HG03469 (cell line): ENCODE measurements around the gene ARL8B.
A peak's percentile ranks its signal among the peaks of the same experiment; 100 is the strongest.

ENCODE experiments used
- ATAC-seq: cut with Tn5 transposase; IDR thresholded peaks from one replicate; pipeline ENCODE4 v1.9.1; 2021; ENCODE audit warnings: mild to moderate bottlenecking, moderate library complexity, moderate number of reproducible peaks; ENCODE audit not compliant: unreplicated experiment

ARL8B gene

GRCh38 chr3:5205165-5205941, 83.3 kb downstream of the ARL8B start:
- ATAC-seq: peak; percentile 99

- ATAC-seq: no peak
Measured at GRCh38 chr3:5210926-5211325, 88.8 kb downstream of the ARL8B start.

DNA sequence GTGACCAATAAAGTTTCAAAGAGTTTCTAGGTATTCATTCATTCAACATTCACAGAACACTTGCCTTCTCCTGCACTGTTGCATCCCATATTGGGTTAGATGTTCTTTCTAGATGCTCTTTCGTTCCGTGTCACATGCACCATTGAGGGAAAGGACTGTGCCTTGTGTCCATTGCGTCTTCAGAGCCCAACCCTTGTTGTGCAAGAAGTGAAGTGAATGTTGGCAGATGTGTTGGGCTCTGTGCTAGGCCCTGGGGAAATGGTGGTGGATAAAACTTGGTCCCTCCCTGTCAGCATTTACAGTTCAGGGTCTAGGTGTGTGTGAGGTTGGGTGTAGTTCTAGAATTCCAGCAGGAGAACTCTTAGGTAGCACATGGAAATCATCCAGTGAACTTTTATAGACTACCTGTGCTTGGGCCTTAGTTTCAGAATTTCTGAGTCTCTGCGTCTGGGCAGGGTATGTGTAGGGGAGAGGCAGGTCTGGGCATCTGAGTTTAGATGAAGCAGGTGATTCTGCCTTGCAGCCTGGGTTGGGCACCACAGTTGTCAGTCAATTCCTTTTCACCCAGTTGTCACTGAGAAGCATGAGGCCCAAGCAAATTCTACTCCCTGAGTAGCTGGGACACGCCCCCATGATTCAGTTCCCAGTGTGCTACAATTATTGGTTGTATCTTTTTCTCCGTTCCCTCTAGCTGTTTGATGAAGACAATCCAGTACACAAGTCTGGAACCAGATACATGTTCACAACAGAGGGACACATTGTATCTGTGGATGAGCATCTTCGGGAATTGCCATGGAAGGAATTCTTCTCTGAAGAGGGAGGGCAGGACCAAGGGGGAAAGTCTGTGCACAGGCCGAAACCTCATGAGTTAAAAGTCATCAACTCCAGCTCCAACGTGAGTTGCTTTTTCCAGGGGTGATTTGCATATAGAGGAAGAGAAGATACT, 90.8 kb downstream of the ARL8B start:
- ATAC-seq: no peak

DNA sequence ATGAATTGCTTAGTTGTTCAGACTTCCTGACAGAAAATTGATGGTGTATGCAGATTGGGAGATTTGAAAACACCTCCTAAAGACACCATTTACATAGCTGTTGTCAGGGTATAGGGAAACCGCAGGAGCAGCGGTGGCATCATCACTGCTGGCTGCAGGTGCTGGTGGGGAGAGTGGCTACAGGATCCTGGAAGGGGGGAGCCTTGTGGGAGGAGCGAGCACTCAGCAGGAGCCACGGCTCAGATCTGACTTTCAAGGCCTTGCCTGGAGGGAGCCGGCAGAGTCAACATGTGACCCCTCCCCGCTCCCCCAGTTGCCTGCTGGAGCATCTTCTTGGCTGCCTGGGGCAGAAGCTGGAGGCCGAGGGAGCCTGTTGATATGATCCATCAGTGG, 91.5 kb downstream of the ARL8B start:
- no peak for ATAC-seq

- no peak for ATAC-seq
Measured at GRCh38 chr3:5214352-5214751, 92.3 kb downstream of the ARL8B start.

DNA sequence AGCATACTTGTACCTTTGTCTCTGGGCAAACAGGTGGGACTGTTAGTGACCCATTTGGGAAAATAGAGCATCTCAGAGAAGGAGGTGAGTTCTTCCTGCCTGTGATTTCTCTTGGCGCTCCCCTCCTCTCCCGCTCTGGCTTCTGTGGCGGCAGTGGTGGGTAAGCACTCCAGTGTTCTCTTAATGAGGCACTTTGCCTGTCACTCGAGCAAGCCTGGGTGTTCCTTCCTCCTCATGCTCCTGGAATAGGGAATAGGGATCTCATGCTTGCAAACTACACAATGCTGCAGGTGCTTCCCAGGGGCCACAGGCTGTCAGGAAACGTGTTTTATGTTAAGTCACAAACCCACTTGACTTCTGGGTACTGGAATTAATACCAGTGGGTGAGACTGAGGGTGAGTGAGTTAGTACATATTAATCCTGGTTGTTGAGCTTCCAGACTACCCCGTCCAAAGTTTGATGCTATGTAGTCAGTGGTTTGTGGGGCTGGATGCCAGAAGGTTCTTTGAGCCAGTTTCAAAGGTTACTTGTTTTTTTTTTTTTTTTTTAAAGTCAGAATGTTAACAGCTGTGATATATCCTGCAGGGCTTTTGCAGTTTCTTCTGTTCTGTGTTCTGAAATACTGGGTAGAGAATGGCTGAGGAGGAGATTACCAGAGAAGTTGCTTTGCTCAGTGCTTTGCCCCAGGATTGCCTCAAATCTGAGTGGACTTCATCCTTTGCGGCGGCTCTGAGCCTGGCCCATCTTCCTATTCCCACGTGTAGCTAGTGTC, 95.9 kb downstream of the ARL8B start:
- no peak for ATAC-seq

GRCh38 chr3:5218815-5219214, 96.7 kb downstream of the ARL8B start:
- no peak for ATAC-seq

- ATAC-seq: no peak
Measured at GRCh38 chr3:5219216-5219615, 97.1 kb downstream of the ARL8B start.

GRCh38 chr3:5220193-5220592, 98.1 kb downstream of the ARL8B start:
- ATAC-seq: no peak

DNA sequence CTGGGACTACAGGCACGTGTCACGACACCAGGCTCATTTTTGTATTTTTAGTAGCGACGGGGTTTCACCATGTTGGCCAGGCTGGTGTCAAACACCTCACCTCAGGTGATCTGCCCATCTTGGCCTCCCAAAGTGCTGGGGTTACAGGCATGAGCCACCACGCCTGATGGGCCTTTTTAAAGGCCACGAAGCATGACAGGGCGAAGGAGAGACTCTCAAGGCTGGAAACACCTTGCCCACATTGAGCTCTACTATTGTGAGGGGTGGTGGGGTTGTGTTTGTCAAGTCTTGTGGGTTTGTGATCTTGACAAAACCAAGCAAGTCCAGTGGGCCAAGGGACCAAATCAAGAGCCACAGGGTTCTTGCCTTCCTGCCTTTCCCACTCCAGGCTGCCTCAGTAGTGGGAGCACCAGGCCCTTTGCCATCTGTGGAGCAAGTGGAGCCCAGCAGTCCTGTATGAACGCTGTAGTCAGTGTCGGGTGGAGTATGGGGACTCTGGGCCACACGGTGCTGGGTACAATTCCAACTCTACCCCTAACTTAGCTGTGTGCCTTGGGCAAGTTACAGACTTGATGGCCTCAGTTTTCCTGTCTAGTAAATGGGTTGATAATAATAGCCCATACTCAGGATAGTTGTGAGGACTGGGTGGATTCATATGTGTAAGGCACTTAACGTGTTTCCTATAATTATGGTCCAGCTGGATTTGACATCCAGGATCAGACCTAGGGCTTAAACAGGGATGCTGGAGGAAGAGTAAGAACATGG, 98.8 kb downstream of the ARL8B start:
- no peak for ATAC-seq

- no peak for ATAC-seq
Measured at GRCh38 chr3:5221701-5222100, 99.6 kb downstream of the ARL8B start.

GRCh38 chr3:5222283-5223005, 100.4 kb downstream of the ARL8B start:
- no peak for ATAC-seq

DNA sequence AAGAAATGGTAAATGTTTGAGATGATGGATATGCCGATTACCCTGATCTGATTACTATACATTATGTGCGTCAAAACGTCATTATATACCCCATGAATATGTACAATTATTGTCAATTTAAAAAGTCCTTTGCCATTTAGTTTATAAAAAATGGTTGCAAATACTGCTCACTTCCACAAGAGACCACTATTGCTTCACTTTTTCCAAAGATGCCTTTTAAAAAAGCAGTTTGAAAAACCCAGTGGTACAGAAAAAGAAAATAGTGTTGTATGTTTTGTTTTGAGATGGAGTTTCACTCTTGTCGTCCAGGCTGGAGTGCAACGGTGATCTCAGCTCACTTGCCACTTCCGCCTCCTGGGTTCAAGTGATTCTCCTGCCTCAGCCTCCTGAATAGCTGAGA, 104.7 kb downstream of the ARL8B start:
- ATAC-seq: no peak

DNA sequence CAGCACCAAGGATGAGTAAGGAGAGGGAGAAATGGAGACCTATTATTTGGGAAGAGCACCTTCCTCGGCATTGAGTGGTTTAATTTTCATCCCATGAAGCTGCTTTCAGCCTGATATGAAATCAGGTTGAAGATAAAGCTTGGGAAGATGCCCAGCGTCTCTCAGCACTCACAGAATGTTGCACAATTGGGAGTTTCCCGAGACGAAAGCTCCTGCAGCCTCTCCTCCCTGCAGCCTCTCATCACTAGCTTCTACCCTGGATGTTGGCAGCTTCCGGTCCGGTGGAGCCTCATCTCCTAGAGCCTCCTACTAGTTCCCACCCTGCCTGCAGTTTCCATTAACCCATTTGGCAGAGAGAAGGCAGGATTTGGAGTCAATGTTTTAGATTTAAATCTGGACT, 105.7 kb downstream of the ARL8B start:
- no peak for ATAC-seq

GRCh38 chr3:5229414-5229813, 107.3 kb downstream of the ARL8B start:
- ATAC-seq: no peak
